ENCODE data around the gene KIAA1958.

- TF ChIP-seq CTCF (IDR thresholded peaks at IDR 0.05) (no peak), POLR2AphosphoS5 (IDR thresholded peaks at IDR 0.05; ENCODE audit: insufficient read depth in 1 of 2, low read depth in 1 of 2) (no peak), POLR2A (IDR thresholded peaks at IDR 0.05) (no peak)
Measured at GRCh38 chr9:112647596-112647995, 161.0 kb downstream of the KIAA1958 start.
